SU-DHL-6 (cell line): ENCODE measurements around the gene FCRL2.

Experiments
- CTCF ChIP-seq: fragments of 200-600 bp; sonication (generic); IDR thresholded peaks from one replicate; pipeline ENCODE4 v1.5.1; 2017; ENCODE audit warnings: antibody characterized with exemption, mild to moderate bottlenecking, low read length, moderate library complexity; ENCODE audit not compliant: insufficient read depth, poor library complexity, severe bottlenecking
- EZH2phosphoT487 ChIP-seq: fragments of 200-600 bp; sonication (generic), shearing (Covaris generic); conservative IDR thresholded peaks from 2 replicates; pipeline ENCODE4 v1.6.1; 2018; ENCODE audit warnings: mild to moderate bottlenecking, antibody characterized with exemption, low read length, moderate library complexity, mixed read lengths

GRCh38 chr1:157734321-157734720 lies 42.6 kb downstream of the FCRL2 start:
- no peak for TF ChIP-seq CTCF
- TF ChIP-seq EZH2phosphoT487, result no peak
